Kasumi-1 (cell line): Measurements from ENCODE around the gene BCL10.

ENCODE experiments used
- DNase-seq, 2 experiments: peaks; one replicate each; lab custom pipeline; 2025; lab: John Stamatoyannopoulos, UW

Gene BCL10

DNA sequence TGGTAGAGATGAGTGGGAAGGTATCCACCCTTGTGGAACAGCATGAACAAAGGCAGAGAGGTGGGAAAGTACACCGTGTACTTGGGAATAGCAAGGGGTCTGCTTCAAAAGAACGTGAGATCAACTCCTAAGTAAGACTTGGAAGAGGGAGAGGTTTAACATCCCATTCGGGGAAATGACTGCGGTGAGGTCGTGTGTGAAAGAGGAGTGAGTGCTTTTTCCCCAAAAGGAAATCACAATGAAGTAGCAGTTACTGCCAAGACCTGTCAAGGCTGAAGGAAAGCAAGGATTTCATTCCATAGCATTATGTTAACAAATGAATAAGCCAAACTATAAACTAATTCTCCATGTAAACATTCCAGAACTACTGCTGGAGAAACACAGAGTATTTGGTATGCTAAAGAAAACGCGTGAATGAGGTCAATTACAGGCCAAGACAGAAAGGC, 55.7 kb downstream of the BCL10 start:
- no peak for DNase-seq

DNA sequence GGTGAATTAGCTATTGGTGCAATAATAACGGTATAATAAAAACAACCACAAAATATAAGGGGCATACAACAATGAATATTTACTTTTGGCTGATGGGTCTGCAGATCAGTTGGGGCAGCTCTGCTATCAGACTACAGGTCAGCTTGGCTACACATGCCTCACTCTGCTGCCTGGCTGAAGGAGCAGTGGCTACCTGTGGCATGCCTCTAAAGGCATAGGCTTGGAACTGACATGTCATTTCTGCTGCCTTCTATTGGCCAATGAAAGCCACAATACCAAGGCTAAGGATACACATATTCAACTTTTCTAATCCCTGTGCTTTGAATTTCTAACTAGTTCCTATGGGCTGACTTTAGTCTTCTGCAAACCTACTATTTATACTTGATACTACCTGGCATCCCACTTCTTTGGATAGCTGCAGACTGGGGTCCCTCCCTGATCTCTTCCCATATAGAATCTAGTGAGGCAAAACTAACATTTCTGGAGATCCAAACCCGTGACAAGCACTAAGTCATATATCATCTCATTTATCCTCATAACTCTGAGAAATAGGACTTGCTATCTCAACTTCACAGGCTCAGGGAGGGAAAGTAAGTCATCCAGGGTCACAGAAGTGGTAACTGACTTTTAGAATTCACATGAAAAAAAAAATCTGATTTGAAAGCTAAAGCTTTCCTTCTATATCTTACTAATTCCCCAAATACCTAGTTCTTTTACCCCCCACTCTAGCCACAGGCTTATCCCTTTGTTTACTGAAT, 56.4 kb downstream of the BCL10 start:
- no peak for DNase-seq

DNA sequence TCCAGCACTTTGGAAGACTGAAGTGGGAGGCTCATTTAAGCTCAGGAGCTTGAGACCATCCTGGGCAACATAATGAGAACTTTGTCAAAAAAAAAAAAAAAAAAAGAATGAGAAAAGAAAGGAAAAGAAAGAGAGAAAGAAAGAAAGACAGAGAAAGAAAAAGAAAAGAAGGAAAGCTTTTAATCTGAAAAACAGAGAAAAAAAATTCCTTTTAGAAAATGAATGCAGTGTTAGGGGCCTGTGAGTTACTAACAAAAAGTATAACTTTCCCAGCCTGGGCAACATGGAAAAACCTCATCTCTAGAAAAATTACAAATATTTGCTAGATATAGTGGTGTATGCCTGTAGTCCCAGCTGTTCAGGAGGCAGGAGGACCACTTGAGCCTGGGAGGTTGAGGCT, 59.7 kb downstream of the BCL10 start:
- DNase-seq = no peak
